HG03139 (cell line): ENCODE data around the gene VAMP7.
"Not testable (repeated sequence)": the region's sequence is repeated elsewhere in the genome, so short reads cannot be mapped to it uniquely, and the experiment has no call there.

ENCODE experiments used
- ATAC-seq: cut with Tn5 transposase; IDR thresholded peaks from one replicate; pipeline ENCODE4 v1.9.1; 2021; ENCODE audit not compliant: unreplicated experiment

The VAMP7 gene

DNA sequence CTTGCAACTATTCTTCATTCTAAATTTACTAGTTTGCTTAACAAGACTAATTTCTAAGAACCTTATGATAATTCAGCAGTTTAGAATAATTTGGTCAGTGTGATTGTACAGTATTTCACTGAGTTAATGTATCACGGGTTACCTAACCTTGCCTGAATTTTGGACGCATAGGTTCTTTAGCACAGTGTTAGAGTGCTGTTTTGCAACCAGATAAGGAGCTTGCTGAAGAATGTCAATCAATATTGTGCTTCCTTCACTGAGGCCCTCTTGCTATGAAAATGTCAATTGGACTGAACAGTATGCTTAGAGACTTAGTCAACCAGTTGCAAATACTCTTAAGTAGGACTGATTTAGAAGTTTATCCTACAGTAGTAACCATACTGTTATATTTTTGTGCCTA, 19.6 kb downstream of the VAMP7 start:
- no peak for ATAC-seq

DNA sequence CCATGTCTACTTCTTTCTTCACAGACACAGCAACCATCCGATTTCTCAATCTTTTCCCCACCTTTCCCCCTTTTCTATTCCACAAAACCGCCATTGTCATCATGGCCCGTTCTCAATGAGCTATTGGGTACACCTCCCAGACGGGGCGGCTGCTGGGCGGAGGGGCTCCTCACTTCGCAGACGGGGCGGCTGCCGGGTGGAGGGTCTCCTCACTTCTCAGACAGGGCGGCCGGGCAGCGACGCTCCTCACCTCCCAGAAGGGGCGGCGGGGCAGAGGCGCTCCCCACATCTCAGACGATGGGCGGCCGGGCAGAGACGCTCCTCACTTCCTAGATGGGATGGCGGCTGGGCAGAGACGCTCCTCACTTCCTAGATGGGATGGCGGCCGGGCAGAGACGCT, 26.5 kb downstream of the VAMP7 start:
- not testable (repeated sequence) for ATAC-seq

DNA sequence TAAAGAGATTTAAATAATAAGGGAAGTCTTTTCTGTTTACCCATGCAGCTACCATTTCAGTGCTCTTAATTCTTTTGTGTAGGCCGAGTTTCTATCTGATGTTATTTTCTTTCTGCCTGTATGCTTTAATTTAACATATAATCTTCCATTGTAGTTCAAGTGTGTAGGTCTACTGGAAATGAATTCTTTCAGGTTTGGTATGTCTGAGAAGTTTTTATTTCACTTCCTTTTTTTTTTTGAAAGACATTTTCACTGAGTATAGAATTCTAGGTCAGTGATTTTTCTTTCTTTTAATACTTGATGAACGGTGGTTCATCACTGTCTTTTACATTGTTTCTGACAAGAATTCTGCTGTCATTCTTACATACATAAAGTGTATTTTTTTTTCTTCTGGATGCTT, 42.1 kb downstream of the VAMP7 start:
- ATAC-seq, result no peak

DNA sequence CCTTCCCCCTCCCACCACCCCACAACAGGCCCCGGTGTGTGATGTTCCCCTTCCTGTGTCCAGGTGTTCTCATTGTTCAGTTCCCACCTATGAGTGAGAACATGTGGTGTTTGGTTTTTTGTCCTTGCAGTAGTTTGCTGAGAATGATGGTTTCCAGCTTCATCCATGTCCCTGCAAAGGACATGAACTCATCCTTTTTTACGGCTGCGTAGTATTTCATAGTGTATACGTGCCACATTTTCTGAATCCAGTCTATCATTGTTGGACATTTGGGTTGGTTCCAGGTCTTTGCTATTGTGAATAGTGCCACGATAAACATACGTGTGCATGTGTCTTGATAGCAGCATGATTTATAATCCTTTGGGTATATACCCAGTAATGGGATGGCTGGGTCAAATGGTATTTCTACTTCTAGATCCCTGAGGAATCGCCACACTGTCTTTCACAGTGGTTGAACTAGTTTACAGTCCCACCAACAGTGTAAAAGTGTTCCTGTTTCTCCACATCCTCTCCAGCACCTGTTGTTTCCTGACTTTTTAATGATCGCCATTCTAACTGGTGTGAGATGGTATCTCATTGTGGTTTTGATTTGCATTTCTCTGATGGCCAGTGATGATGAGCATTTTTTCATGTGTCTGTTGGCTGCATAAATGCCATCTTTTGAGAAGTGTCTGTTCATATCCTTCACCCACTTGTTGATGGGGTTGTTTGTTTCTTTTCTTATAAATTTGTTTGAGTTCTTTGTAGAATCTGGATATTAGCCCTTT, 49.9 kb downstream of the VAMP7 start:
- ATAC-seq, result not testable (repeated sequence)

DNA sequence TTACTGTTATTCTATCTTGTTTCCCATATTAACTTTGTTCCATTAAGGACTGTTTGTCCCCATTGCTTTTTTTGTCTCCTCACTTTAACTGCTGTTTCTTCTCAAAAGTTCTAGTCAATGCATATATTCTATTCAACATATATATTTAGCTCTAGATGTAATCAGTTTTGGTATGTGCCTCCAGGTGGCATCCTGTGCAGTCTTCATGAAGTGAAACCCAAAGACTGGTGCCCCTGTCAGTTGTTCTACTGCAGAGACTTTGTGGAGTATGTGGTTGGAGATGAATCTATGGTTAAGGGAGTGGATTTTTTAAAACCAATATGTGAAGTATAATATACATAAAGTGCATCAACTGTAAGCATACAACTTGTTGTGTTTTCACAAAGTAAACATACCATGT, 57.0 kb downstream of the VAMP7 start:
- ATAC-seq, result no peak

DNA sequence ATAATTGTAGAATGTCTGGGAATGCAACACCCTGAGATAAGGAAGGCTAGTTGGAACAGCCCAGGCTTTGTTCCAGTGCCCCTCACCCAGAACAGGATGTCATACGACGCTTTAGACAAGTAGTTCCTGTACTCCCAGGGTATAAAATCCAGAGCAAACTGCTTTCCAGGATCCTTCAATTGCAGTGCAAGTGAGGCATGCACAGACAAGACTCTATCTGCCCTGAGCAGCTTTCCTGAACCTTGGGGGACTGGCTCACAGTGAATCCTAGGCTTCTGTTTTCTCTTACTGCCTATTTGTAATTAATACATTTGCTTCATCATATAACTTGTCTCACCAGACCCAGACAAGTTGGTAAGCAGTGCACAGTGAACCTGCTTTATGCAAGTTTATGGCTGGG, 68.0 kb downstream of the VAMP7 start:
- ATAC-seq, result no peak

DNA sequence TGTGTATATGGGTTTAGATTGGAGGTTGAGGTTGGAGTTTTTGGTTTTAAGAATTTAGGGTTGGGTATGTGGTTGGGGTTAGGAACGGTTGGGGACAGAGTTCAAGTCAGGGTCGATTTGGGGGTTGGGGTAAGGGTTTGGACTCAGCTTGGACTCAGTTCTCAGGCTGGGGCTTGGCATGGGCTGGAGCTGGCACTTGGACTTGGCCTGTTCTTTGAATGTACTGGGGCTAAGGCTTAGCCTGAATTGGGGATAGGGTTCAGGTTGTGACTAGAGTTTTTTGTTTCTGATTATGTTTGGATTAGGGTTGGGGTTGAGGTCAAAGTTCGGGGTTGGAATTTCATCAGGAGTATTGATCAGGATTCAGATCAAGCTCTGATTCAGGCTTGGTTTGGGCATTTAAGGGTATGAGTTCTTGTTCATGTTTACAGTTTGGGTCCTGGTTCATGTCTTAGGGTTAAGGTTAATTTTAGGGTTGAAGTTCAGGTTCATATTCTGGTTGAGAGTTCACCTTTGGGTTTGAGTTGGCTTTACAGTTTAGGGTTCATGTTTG, 70.2 kb downstream of the VAMP7 start:
- no peak for ATAC-seq

DNA sequence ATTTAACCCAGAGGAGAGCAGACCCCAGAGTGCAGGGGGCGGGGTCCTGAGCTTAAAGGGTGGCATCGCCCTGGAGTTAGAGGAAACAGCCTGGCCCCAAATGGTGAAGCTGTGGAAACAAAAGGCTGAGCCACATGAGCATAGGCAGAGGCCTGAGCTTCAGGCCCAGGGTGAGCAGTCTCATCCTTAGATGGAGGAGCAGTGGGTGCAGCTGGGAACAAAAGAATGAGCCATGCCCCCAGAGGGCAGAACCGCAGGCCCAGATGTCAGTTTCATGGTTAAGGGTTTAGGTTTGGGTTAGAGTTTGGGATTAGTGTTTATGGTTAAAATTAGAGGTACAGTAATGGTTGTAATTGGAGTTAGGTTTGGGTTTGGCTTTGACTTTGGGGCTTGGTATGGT, 71.9 kb downstream of the VAMP7 start:
- no peak for ATAC-seq

DNA sequence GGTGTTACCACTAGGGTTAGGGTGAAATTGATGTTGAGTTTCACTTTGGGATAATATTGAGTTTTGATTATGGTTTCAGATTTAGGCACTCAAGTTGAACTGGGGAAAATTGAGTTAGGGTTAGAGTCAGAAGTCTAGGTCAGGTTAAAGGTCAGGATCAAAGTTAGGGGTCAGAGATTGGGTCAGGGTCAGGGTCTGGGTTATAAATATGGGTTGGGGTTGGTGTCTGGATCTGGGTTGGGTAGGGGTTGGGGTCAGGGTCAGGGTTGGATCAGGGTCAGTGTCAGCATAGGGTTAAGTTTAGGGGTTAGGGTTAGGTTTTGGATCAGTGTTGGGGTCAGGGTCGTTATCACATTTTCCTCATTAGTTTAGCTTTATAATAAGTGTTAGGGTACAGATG, 73.6 kb downstream of the VAMP7 start:
- no peak for ATAC-seq

DNA sequence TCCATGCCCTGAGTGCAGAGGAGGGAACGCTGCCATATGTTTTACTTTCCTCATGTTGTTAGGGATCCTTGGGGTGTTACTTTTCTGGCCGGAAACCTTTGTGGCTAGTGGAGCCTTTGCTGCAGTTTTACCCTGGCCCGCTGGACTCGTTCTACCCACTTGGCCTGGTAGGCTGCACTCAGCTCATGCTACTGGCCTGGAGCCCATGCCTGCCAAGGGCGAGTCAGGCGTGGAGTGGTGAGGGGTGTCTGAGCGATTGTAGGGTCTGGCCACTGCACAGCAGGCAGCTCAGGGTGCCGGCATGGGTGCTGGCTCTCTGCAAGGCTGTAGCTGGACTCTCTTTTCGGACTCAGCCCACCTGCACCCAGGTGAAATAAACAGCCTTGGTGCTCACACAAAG, 75.0 kb downstream of the VAMP7 start:
- no peak for ATAC-seq

DNA sequence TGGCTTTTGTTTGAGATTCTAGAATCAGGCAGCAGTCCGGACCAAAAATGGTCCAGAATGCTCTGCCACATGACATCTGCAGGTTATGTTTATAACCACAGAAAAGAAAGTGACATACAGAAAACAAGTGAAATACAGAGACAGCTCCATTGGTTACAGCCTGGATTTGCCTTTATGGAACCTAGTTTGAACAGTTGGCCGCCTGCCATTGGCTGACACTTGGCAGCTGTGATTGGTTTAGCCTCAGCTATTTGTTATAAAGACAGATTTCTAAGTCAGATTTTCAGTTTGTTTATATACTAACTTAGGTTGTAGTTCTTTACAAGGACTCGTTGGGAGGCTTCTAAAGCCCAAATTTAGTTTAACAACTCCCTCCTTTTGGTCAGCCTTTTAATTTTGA, 75.5 kb downstream of the VAMP7 start:
- no peak for ATAC-seq

DNA sequence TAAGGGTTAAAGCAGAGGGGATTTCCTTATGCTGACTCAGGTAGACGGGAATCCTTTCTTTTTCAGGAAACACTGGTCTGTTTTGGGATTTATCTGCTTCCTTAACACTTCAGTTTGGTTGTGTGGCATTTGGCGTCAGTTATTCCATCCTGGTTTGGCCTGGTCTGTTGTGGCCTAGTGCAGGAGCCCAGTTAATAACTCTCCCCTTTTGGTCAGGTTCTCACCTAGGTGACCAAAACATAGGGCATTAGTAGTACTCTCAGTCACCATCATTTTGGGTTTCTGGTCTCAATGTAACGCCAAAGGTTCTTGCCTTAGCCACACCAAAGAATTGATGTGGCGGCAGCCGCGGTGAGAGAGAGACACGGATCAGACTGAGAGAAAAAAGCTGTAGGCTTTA, 76.7 kb downstream of the VAMP7 start:
- no peak for ATAC-seq

DNA sequence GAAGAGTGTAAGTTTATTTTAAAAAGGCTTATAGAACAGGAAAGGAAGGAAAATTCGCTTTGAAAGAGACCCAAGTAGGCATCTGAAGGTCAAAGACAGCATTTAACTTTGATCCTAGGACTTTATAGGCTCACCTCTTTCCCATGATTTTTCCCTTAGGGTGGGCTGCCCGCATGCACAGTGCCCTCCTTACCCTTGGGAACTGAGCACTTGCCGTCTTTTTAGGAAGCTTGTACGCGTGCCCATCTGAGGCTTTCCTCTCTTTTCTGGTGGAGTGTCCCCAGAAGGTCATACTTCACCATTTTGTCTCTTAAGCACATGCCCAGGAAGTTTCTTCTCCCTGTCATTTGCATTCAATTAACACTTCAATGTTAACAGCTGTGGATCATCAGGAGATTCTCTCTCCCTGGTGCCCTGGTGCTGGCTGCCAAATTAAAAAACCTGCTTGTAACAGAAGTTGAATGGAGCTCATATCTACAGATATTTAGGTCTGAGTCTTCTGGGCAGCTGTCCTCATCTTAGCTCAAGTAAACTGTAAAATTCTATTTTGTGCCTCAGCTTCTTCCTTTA, 78.0 kb downstream of the VAMP7 start:
- ATAC-seq, result no peak

DNA sequence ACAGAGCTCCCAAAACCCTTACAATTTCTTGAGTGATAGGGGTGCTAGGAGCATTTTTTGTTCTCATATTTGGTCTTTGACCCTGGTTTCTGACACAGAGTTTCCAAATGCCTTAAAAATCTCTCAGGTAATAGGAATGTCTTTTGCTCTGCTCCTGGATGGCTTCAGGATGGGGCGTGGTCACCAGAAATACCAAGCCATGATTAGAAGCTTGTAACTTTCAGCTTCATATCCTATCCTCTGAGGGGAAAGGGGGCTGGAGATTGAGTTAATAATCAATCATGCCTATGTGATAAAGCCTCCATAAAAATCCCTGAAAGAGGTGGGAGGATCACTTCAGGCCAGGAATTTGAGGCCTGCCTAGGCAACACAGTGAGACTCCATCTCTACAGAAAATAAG, 81.8 kb downstream of the VAMP7 start:
- ATAC-seq, result no peak

DNA sequence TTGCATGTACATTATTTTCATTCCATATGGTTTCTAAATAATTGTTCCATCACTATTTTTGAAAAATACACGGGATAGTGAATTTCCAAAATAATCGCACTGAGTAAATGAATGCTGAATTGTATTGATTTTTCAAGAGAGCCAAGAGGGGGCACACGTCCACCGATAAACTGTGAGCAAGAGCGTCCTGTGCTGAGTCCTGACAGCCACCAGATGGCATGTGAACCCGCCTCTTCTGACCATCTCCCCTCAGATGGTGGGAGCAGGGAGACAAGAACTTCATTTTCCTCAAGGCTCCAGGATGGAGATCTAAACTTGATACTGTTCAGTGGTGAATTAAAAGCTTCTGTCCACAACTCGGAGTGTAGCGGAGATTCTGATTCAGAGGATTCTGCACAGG, 85.7 kb downstream of the VAMP7 start:
- ATAC-seq, result no peak

DNA sequence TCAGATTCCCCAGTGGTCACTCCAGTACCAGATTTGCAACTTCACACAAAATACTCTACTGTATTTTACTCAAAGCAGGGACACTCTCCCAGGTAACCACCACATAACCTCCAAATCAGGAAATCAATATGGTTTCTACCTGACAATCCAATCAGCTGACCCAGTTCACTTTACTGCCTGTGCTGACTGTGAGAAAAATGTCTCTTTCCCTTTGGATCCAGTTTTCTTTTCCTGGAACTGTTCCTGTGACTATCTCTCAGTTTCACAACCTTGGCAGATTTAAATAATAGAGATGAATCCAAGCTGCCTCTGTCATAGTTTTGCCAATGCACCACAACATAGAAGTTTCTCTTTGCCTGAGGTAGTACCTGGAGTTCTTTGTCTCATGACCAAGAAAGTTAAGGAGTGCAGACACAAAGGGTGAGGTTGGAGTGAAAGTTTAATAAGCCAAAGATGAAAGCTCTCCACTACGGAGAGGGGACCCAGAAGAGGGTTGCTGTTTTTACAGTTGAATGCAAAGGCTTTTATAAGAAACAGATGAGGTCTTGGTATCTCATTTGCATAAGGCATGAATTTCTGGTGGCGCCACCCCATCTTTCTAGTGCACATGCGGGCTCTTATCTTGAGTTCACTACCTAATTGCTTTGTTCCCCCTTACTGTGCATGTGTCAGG, 86.6 kb downstream of the VAMP7 start:
- ATAC-seq, result no peak

DNA sequence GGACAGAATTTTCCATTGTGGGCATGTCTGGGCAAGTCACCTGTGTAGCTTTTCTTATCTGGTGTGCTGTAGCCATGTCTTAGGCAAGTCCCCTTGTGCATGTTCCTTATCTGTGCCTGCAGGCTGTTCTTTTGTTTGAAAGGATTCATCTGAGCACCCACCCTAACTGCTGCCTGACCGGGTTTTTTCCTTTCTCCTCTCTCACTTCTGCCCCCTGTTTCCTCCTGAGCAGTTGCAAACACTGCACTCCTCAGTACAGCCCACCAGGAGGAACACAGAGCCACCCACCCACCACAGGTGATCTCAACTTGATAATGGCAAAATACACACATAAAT, 87.1 kb downstream of the VAMP7 start:
- no peak for ATAC-seq

DNA sequence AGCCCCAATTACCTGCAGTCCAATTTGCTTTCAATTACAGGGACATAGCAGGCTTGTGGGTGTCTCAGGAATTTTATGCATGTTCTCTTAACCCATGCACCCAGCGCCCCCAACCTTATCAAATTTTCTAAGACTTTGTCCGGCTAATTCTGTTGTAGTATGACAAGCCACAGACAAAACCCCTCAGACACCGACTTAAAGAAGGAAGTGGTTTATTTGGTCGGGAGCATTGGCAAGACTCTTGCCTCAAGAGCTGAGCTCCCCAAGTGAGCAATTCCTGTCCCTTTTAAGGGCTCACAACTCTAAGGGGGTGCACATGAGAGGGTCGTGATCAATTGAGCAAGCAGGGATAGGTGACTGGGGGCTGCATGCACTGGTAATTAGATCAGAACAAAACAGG, 87.6 kb downstream of the VAMP7 start:
- no peak for ATAC-seq

DNA sequence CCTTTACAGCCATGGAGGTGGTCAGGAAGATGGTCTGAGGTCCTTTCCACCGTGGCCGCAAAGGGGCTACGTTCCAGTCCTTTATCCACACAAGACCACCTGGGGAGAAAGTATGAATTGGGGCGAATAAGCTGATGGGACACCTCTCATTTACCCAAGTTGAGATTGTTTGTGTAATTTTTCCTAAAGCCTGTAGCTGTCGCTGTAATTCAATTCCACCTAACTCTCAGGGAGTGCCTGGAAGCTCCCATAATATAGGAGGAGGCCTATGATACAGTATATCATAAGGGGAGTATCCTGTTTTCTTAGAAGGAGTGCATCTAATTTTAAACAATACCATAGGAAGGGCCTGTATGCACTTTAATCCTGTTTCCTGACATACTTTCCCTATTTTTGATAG, 90.5 kb downstream of the VAMP7 start:
- ATAC-seq, result not testable (repeated sequence)

DNA sequence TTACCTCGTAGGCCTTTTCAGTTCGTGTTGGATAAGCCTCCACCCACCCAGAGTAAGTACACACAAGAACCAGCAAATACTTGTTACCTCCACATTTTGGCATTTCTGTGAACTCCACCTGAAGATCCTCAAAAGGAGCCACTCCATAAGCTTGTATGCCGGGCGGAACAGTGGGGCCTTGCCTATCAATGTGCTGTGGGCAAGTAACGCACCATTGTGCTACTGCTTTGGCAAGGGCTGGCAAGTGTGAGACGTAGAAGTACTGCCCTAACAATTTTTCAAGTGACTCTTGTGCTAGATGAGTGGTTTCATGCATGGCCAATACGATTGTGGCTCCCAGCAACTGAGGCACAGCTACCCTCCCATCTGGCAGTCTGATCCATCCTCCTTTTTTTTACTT, 91.1 kb downstream of the VAMP7 start:
- ATAC-seq, result not testable (repeated sequence)

DNA sequence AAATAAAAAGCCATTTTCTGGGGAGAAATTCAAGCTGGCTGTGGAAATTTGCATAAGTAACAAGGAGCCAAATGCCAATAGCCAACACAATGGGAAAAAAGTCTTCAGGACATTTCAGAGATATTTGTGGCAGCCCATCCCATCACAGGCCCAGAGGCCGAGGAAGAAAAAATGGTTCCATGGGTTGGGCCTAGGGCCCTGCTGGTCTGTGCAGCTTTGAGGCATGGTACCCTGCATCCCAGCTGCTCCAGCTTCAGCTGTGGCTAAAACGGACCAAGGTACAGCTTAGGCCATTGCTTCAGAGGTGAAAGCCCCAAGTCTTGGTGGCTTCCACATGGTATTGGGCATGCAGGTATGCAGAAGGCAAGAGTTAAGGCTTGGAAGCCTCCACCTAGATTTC, 102.2 kb downstream of the VAMP7 start:
- ATAC-seq, result no peak

DNA sequence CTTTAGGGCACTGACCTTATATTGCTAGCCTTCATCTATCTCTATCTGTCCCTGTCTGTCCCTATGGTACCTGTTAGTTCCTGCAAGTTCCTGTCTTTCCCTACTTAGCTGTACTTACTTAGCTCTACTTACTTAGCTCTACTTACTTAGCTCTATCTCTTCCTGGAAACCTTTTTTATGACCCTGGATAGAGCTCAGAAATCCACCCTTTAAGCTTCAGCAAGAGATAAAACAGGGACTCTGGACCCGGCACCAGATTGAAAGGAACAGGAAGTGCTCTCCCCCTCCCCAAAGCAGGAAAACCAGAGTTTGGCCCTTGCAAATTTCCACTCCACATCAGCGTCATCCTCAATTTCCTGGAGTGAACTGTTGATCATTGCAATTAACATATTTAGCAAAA, 104.1 kb downstream of the VAMP7 start:
- ATAC-seq, result no peak
